ENCODE results near the gene CDHR3. TPM values are rescaled to one million over a fixed set of nuclear protein-coding genes. Genes with fewer than 3 reads are reported as not detected.

CDHR3 gene, protein sequence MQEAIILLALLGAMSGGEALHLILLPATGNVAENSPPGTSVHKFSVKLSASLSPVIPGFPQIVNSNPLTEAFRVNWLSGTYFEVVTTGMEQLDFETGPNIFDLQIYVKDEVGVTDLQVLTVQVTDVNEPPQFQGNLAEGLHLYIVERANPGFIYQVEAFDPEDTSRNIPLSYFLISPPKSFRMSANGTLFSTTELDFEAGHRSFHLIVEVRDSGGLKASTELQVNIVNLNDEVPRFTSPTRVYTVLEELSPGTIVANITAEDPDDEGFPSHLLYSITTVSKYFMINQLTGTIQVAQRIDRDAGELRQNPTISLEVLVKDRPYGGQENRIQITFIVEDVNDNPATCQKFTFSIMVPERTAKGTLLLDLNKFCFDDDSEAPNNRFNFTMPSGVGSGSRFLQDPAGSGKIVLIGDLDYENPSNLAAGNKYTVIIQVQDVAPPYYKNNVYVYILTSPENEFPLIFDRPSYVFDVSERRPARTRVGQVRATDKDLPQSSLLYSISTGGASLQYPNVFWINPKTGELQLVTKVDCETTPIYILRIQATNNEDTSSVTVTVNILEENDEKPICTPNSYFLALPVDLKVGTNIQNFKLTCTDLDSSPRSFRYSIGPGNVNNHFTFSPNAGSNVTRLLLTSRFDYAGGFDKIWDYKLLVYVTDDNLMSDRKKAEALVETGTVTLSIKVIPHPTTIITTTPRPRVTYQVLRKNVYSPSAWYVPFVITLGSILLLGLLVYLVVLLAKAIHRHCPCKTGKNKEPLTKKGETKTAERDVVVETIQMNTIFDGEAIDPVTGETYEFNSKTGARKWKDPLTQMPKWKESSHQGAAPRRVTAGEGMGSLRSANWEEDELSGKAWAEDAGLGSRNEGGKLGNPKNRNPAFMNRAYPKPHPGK
- total RNA-seq (ENCODE audit: unreplicated experiment): 10.6 TPM
- long read RNA-seq, partial matches to known transcripts: 1 of 1 reads
- long read RNA-seq, other reads (novel, unspliced or antisense): 0 of 1 reads

DNA sequence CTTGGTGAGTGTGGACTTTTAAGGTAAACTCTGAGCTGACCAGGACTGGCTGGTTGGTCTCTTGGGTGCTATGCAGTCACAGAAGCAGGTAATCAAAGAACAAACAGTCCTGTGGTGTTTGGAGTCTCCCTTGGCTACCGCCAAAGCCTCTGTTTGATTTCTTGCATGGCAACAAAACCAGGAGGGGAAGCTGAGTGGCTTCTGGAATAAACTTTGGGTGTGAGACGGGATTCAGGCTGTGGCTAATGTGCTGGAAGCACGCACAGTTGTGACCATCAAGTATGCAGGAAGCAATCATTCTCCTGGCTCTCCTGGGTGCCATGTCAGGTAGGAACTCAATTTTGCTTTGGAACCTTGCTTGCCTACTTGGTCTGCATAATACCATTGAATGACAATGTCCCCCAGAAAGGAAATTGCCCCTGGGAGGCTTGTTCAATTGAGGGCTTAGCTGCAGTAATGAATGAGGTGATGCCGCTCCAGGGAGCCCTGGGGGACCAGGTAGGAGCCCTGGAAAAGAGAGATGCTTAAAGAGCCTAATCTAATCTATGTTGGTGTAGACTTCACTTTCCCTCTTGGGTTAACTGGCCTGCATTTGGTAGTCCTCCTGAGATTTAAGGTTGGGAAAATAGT, at the start of gene CDHR3:
TSS of gene CDHR3 (plus strand) at position 227 of the 630 bp plus-strand sequence. CDS start at position 282, 55 bp downstream.
- H3K9me3 Mint-ChIP-seq (ENCODE audit: unreplicated experiment): no peaks in the 10 kb centered on the region
- TF ChIP-seq, protein P1, sequence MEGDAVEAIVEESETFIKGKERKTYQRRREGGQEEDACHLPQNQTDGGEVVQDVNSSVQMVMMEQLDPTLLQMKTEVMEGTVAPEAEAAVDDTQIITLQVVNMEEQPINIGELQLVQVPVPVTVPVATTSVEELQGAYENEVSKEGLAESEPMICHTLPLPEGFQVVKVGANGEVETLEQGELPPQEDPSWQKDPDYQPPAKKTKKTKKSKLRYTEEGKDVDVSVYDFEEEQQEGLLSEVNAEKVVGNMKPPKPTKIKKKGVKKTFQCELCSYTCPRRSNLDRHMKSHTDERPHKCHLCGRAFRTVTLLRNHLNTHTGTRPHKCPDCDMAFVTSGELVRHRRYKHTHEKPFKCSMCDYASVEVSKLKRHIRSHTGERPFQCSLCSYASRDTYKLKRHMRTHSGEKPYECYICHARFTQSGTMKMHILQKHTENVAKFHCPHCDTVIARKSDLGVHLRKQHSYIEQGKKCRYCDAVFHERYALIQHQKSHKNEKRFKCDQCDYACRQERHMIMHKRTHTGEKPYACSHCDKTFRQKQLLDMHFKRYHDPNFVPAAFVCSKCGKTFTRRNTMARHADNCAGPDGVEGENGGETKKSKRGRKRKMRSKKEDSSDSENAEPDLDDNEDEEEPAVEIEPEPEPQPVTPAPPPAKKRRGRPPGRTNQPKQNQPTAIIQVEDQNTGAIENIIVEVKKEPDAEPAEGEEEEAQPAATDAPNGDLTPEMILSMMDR (IDR thresholded peaks at IDR 0.05; ENCODE audit: unreplicated experiment): no peak
- H3K27ac Mint-ChIP-seq (ENCODE audit: unreplicated experiment): no peak within 1 kb of the TSS
- H3K4me3 Mint-ChIP-seq (ENCODE audit: unreplicated experiment): no peak within 1 kb of the TSS
- DNase-seq (ENCODE audit: low spot score): no peak
- no peaks in the 10 kb centered on the region for H3K27me3 Mint-ChIP-seq (ENCODE audit: unreplicated experiment)
- H3K4me1 Mint-ChIP-seq (ENCODE audit: unreplicated experiment): no peaks in the 10 kb centered on the region
- no peaks in the 10 kb centered on the region for H3K36me3 Mint-ChIP-seq (ENCODE audit: low read depth, unreplicated experiment)

GRCh38 chr7:105913947-105914346, 49.1 kb upstream of the CDHR3 start:
- TF ChIP-seq, protein P1 (IDR thresholded peaks at IDR 0.05; ENCODE audit: unreplicated experiment): no peak
- H3K4me1 Mint-ChIP-seq (ENCODE audit: unreplicated experiment): peaks cover 4% of the 10 kb centered on the region
- no peaks in the 10 kb centered on the region for H3K9me3 Mint-ChIP-seq (ENCODE audit: unreplicated experiment)
- no peak overlapping the region for H3K4me3 Mint-ChIP-seq (ENCODE audit: unreplicated experiment)
- no peaks in the 10 kb centered on the region for H3K27me3 Mint-ChIP-seq (ENCODE audit: unreplicated experiment)
- no peak for DNase-seq (ENCODE audit: low spot score)
- H3K27ac Mint-ChIP-seq (ENCODE audit: unreplicated experiment): no peak overlapping the region
- H3K36me3 Mint-ChIP-seq (ENCODE audit: low read depth, unreplicated experiment): peaks cover 16% of the 10 kb centered on the region

- Mint-ChIP-seq H3K36me3 (ENCODE audit: low read depth, unreplicated experiment) (peaks cover 4% of the 10 kb centered on the region), H3K4me3 (ENCODE audit: unreplicated experiment) (no peak overlapping the region), H3K27me3 (ENCODE audit: unreplicated experiment) (no peaks in the 10 kb centered on the region), H3K4me1 (ENCODE audit: unreplicated experiment) (peaks cover 4% of the 10 kb centered on the region), H3K9me3 (ENCODE audit: unreplicated experiment) (no peaks in the 10 kb centered on the region), H3K27ac (ENCODE audit: unreplicated experiment) (no peak overlapping the region)
- DNase-seq (ENCODE audit: low spot score): no peak
- TF ChIP-seq, protein P1 (IDR thresholded peaks at IDR 0.05; ENCODE audit: unreplicated experiment): no peak
Measured at GRCh38 chr7:105916603-105917002, 46.5 kb upstream of the CDHR3 start.

- Mint-ChIP-seq H3K9me3 (ENCODE audit: unreplicated experiment) (no peaks in the 10 kb centered on the region), H3K27ac (ENCODE audit: unreplicated experiment) (no peak overlapping the region), H3K27me3 (ENCODE audit: unreplicated experiment) (no peaks in the 10 kb centered on the region), H3K4me1 (ENCODE audit: unreplicated experiment) (peaks cover 4% of the 10 kb centered on the region), H3K4me3 (ENCODE audit: unreplicated experiment) (no peak overlapping the region), H3K36me3 (ENCODE audit: low read depth, unreplicated experiment) (peaks cover 8% of the 10 kb centered on the region)
- no peak for DNase-seq (ENCODE audit: low spot score)
- TF ChIP-seq, protein P1 (IDR thresholded peaks at IDR 0.05; ENCODE audit: unreplicated experiment): no peak
Measured at GRCh38 chr7:105917659-105918058, 45.4 kb upstream of the CDHR3 start.

Data from endothelial cell (in vitro differentiated cells).